ENCODE results near the gene RFC3. TPM values are rescaled to one million over a fixed set of nuclear protein-coding genes. Genes with fewer than 3 reads are reported as not detected.
"Not testable (repeated sequence)": the region's sequence is repeated elsewhere in the genome, so short reads cannot be mapped to it uniquely, and the experiment has no call there.

RFC3 gene
- total RNA-seq, 1 experiment from 2014 or later = 20.4 TPM

DNA sequence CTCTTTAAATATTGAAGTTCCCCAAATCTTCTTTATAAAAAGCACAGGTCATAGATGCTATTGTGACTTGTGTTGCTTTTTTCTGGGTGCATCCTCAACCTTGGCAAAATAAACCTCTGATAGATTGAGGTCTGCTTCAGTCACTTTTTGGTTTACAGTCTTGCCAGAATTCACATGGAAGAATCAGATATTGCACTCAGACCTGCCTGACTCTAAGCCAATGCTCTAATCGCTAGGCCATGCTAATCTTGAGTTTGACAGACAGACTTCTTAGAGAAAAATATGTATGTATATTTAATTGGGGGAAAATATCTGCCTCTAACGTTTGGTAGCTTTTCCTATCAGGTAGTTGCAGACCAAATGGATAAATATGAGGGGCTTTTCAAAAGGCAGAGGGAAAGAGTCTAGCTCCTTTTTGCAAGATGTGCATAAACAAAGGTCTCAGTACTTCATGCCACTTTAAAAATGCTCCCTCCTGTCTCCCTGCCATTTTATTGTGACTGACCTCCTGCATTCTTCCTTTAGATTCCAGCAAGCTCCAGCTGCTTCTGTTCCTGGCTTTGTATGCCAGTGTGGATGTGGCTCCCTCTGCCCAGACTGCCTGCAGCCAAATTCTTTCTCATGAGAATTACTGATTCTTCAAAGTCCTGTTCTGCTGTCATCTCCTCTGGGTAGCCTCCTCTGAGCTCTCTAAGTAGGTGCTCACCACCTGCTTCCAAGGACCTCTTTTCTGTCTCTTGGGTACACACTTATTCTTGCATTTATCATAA is 42.4 kb upstream of the RFC3 start:
- no TSS peak for BruUV-seq (replicated peaks)
- Histone ChIP-seq H3K4me1 (replicated peaks; ENCODE audit: insufficient read depth) (no peaks in the 10 kb centered on the region), H3K4me3 (no peak overlapping the region), H3K36me3 (ENCODE audit: low read depth) (no peaks in the 10 kb centered on the region), H3K4me2 (no peak overlapping the region), H3K9me3 (ENCODE audit: insufficient read depth, low read depth) (no peaks in the 10 kb centered on the region), H2AFZ (no peak overlapping the region), H3K27me3 (ENCODE audit: insufficient read depth, low read depth) (no peaks in the 10 kb centered on the region), H3K9me2 (ENCODE audit: insufficient read depth) (no peaks in the 10 kb centered on the region), H3K79me2 (ENCODE audit: low read depth) (no peaks in the 10 kb centered on the region), H4K20me1 (ENCODE audit: insufficient read depth) (no peaks in the 10 kb centered on the region), H3F3A (ENCODE audit: insufficient read depth, low read depth) (no peaks in the 10 kb centered on the region), H3K27ac (no peak overlapping the region)
- DNase-seq = no peak
- TF ChIP-seq, protein P1, sequence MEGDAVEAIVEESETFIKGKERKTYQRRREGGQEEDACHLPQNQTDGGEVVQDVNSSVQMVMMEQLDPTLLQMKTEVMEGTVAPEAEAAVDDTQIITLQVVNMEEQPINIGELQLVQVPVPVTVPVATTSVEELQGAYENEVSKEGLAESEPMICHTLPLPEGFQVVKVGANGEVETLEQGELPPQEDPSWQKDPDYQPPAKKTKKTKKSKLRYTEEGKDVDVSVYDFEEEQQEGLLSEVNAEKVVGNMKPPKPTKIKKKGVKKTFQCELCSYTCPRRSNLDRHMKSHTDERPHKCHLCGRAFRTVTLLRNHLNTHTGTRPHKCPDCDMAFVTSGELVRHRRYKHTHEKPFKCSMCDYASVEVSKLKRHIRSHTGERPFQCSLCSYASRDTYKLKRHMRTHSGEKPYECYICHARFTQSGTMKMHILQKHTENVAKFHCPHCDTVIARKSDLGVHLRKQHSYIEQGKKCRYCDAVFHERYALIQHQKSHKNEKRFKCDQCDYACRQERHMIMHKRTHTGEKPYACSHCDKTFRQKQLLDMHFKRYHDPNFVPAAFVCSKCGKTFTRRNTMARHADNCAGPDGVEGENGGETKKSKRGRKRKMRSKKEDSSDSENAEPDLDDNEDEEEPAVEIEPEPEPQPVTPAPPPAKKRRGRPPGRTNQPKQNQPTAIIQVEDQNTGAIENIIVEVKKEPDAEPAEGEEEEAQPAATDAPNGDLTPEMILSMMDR (conservative IDR thresholded peaks at IDR 0.05) = no peak
- no peak for TF ChIP-seq EZH2 (IDR thresholded peaks at IDR 0.05; ENCODE audit: low read depth)
- ChIA-PET POLR2A (ENCODE audit: unreplicated experiment) (no interaction called here), CTCF (no interaction called here)
- intact Hi-C loops (cut with micrococcal nuclease; ENCODE audit: unreplicated experiment) = no loop called here

- Histone ChIP-seq H2AFZ (no peak overlapping the region), H3K9me3 (ENCODE audit: insufficient read depth, low read depth) (no peaks in the 10 kb centered on the region), H3K27me3 (ENCODE audit: insufficient read depth, low read depth) (no peaks in the 10 kb centered on the region), H3K4me3 (no peak overlapping the region), H4K20me1 (ENCODE audit: insufficient read depth) (no peaks in the 10 kb centered on the region), H3K4me2 (no peak overlapping the region), H3K79me2 (ENCODE audit: low read depth) (no peaks in the 10 kb centered on the region), H3K4me1 (replicated peaks; ENCODE audit: insufficient read depth) (no peaks in the 10 kb centered on the region), H3F3A (ENCODE audit: insufficient read depth, low read depth) (no peaks in the 10 kb centered on the region), H3K9me2 (ENCODE audit: insufficient read depth) (no peaks in the 10 kb centered on the region), H3K27ac (no peak overlapping the region), H3K36me3 (ENCODE audit: low read depth) (no peaks in the 10 kb centered on the region)
- TF ChIP-seq, protein P1 (conservative IDR thresholded peaks at IDR 0.05) = no peak
- TF ChIP-seq EZH2 (IDR thresholded peaks at IDR 0.05; ENCODE audit: low read depth) = no peak
- POLR2A ChIA-PET (ENCODE audit: unreplicated experiment) = no interaction called here
- CTCF ChIA-PET = no interaction called here
- BruUV-seq (replicated peaks) = no TSS peak
- no peak for DNase-seq
- intact Hi-C loops (cut with micrococcal nuclease; ENCODE audit: unreplicated experiment) = no loop called here
Measured at GRCh38 chr13:33776239-33776881, 41.6 kb upstream of the RFC3 start.

DNA sequence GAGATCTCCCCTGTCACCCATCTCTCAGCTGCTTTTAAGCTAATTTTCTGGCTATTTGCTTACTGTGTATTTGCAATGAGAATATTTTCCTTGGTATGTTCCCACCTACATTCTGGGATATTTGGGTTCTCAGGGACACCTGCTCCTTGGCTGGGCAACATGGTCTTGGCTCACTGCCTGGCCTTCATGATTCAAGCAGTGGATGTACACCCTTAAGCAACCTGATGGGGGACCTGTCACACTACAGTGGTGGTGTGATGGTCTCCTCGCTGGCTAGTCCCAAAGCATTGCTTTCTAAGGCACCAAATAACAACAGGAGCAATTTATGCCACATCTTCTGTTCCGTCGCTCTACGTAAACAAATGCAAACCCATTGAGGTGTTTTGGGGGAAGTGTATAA is 35.3 kb upstream of the RFC3 start:
- no peaks in the 10 kb centered on the region for H3F3A ChIP-seq (ENCODE audit: insufficient read depth, low read depth)
- CTCF ChIA-PET = no interaction called here
- no TSS peak for BruUV-seq (replicated peaks)

GRCh38 chr13:33783212-33783611 is 34.7 kb upstream of the RFC3 start:
- BruUV-seq (replicated peaks); H4K20me1 ChIP-seq (ENCODE audit: insufficient read depth); DNase-seq; H3K27ac ChIP-seq; H3K79me2 ChIP-seq (ENCODE audit: low read depth); H3K27me3 ChIP-seq (ENCODE audit: insufficient read depth, low read depth); H3K9me3 ChIP-seq (ENCODE audit: insufficient read depth, low read depth); intact Hi-C loops (cut with micrococcal nuclease; ENCODE audit: unreplicated experiment); H2AFZ ChIP-seq; H3K4me2 ChIP-seq; POLR2A ChIA-PET (ENCODE audit: unreplicated experiment); H3K4me3 ChIP-seq; H3K36me3 ChIP-seq (ENCODE audit: low read depth); H3K9me2 ChIP-seq (ENCODE audit: insufficient read depth); H3F3A ChIP-seq (ENCODE audit: insufficient read depth, low read depth); H3K4me1 ChIP-seq (replicated peaks; ENCODE audit: insufficient read depth); CTCF ChIA-PET: not testable (repeated sequence)

More for the DNA sequence above, 35.3 kb upstream of the RFC3 start:
- Histone ChIP-seq H3K4me2 (no peak overlapping the region), H3K79me2 (ENCODE audit: low read depth) (no peaks in the 10 kb centered on the region), H4K20me1 (ENCODE audit: insufficient read depth) (no peaks in the 10 kb centered on the region), H3K4me3 (no peak overlapping the region), H3K4me1 (replicated peaks; ENCODE audit: insufficient read depth) (no peaks in the 10 kb centered on the region; the same call in 1 of the 2 replicates), H3K9me3 (ENCODE audit: insufficient read depth, low read depth) (no peaks in the 10 kb centered on the region), H3K27ac (no peak overlapping the region), H2AFZ (no peak overlapping the region), H3K36me3 (ENCODE audit: low read depth) (no peaks in the 10 kb centered on the region), H3K9me2 (ENCODE audit: insufficient read depth) (no peaks in the 10 kb centered on the region), H3K27me3 (ENCODE audit: insufficient read depth, low read depth) (no peaks in the 10 kb centered on the region)
- TF ChIP-seq, protein P1 (conservative IDR thresholded peaks at IDR 0.05) = no peak
- no peak for TF ChIP-seq EZH2 (IDR thresholded peaks at IDR 0.05; ENCODE audit: low read depth)
- POLR2A ChIA-PET (ENCODE audit: unreplicated experiment) = no interaction called here
- intact Hi-C loops (cut with micrococcal nuclease; ENCODE audit: unreplicated experiment) = no loop called here
- DNase-seq = no peak

All from PC-9 (cell line).